ENCODE measurements around the gene RNF126.
A peak's percentile ranks its signal among the peaks of the same experiment; 100 is the strongest.

RNF126 gene

GRCh38 chr19:641702-642101 is 21.3 kb downstream of the RNF126 start:
- no peak for DNase-seq (ENCODE audit: low spot score)
- no peak for TF ChIP-seq CTCF (IDR thresholded peaks at IDR 0.05; ENCODE audit: extremely low read depth, missing control alignments)

- DNase-seq (ENCODE audit: low spot score): no peak
- no peak for TF ChIP-seq CTCF (IDR thresholded peaks at IDR 0.05; ENCODE audit: extremely low read depth, missing control alignments)
Measured at GRCh38 chr19:640606-641189, 22.3 kb downstream of the RNF126 start.

GRCh38 chr19:640161-640558 is 22.9 kb downstream of the RNF126 start:
- no peak for DNase-seq (ENCODE audit: low spot score)
- TF ChIP-seq CTCF (IDR thresholded peaks at IDR 0.05; ENCODE audit: extremely low read depth, missing control alignments): no peak

- TF ChIP-seq CTCF (IDR thresholded peaks at IDR 0.05; ENCODE audit: extremely low read depth, missing control alignments): no peak
- DNase-seq (ENCODE audit: low spot score): peak; percentile 99
Measured at GRCh38 chr19:639253-640160, 23.5 kb downstream of the RNF126 start, which contains the start of gene FGF22. Gene FGF22, plus strand, starts transcription at chr19:639879. Its CDS starts 47 bp downstream, at chr19:639926.

- no peak for DNase-seq (ENCODE audit: low spot score)
- TF ChIP-seq CTCF (IDR thresholded peaks at IDR 0.05; ENCODE audit: extremely low read depth, missing control alignments): no peak
Measured at GRCh38 chr19:638906-639252, 24.1 kb downstream of the RNF126 start.

GRCh38 chr19:634975-635652 is 27.9 kb downstream of the RNF126 start:
- TF ChIP-seq CTCF (IDR thresholded peaks at IDR 0.05; ENCODE audit: extremely low read depth, missing control alignments): no peak
- DNase-seq (ENCODE audit: low spot score): no peak

Data from GM20000 (cell line).